H1 (cell line): ENCODE data around the gene GSAP. TPM values are rescaled to one million over a fixed set of nuclear protein-coding genes. Genes with fewer than 3 reads are reported as not detected.

Experiments
- EP300 ChIP-seq, 2 experiments: IDR thresholded peaks; 1 replicate in 1 of 2; 2 replicates in 1 of 2; pipeline ENCODE4 v1.6.1; 2011 to 2012; ENCODE audit warnings: low read depth in 2 of 2, low read length in 2 of 2, mild to moderate bottlenecking in 2 of 2, borderline replicate concordance in 1 of 2, inconsistent platforms in 1 of 2, moderate library complexity in 1 of 2
- JUND ChIP-seq: IDR thresholded peaks from 2 replicates; pipeline ENCODE4 v1.6.1; 2011; ENCODE audit warnings: mild to moderate bottlenecking, improper control_type of control experiment, low read length
- KDM1A ChIP-seq: fragments of 200-600, 300-600 bp; sonication (generic); IDR thresholded peaks from 2 replicates; pipeline ENCODE4 v1.7.1; 2016; ENCODE audit warnings: mild to moderate bottlenecking, low read length, borderline replicate concordance
- MAFK ChIP-seq: IDR thresholded peaks from 2 replicates; pipeline ENCODE4 v1.6.1; 2012; ENCODE audit warnings: low read depth, mild to moderate bottlenecking, improper control_type of control experiment, low read length
- RAD21 ChIP-seq, 2 experiments: IDR thresholded peaks in 1 of 2; conservative IDR thresholded peaks in 1 of 2; 2 replicates each; pipeline ENCODE4 v1.6.1; 2011; ENCODE audit warnings: low read depth in 2 of 2, low read length in 2 of 2, improper control_type of control experiment in 1 of 2, inconsistent platforms in 1 of 2, mild to moderate bottlenecking in 1 of 2, moderate library complexity in 1 of 2
- TAF7 ChIP-seq: optimal IDR thresholded peaks from 2 replicates; pipeline ENCODE3; 2011; ENCODE audit warnings: low read depth, mild to moderate bottlenecking, inconsistent platforms, low read length, moderate library complexity, borderline replicate concordance
- YY1 ChIP-seq: IDR thresholded peaks from 2 replicates; pipeline ENCODE4 v1.6.1; 2011; ENCODE audit warnings: low read depth, mild to moderate bottlenecking, low read length
- polyA plus RNA-seq, 7 experiments: library from polyadenylated mRNA; depleted of rRNA in 3 of 7; stranded (reverse) in 5 of 7; unstranded in 2 of 7; fragments of >200 nt in 5 of 7; fragments of 200-250 nt in 2 of 7; gene quantifications; 1 replicate in 5 of 7; 2 replicates in 1 of 7; 4 replicates in 1 of 7; pipeline versions ENCODE4 v1.2.1 to v1.2.3, GENCODE V29; 2011 to 2013; ENCODE audit warnings: missing spikeins in 2 of 7, mixed read lengths in 2 of 7
- total RNA-seq: library from RNA; stranded (reverse); fragmentation: NEBNext Ultra II Directional; extraction: Animal tissue kit (Norgen Biotek cat#: 25700); gene quantifications from 2 replicates; pipeline ENCODE4 v1.2.1, GENCODE V29; 2021

Gene GSAP
- total and polyA plus RNA-seq, 2 of the 8 experiments (the other 6 are each of a cell fraction or from before 2014, with no cell fraction given), result 0.93 to 2.1 TPM

DNA sequence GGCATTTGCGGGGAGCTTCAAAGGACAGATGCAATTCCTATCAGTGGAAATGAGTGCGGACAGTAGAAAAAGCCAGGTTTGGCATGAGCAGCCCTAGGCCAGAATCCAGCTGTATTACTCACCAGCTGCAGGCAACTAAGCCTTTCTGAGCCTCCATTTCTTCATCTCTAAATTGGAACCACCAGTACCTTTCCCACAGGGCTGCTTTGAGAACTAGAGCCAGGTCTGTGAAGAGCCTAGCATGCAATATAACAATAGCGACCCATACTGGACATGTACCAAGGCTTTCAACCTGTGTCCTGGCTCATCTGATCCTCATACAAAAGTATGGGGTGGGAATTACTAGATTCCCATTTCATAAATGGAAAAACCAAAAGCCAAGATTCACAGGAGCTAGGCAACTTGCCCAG is 101.0 kb downstream of the GSAP start (continued):
- TF ChIP-seq KDM1A (no peak), JUND (no peak), MAFK (no peak), EP300 (IDR thresholded peaks at IDR 0.05; ENCODE audit: borderline replicate concordance in 1 of 2, low read depth in 2 of 2, low read length in 2 of 2) (no peak), YY1 (no peak), TAF7 (no peak), RAD21 (IDR thresholded peaks at IDR 0.05 in 1 of 2, conservative IDR thresholded peaks at IDR 0.05 in 1 of 2; ENCODE audit: low read depth in 2 of 2, low read length in 2 of 2) (no peak)
